Subcutaneous preadipocyte (primary cell): ENCODE results near the gene MS4A13. TPM values are rescaled to one million over a fixed set of nuclear protein-coding genes. Genes with fewer than 3 reads are reported as not detected.

Source experiments
- total RNA-seq: library from RNA; depleted of rRNA; stranded (reverse); fragments of >200 nt; gene quantifications from 2 replicates; pipeline ENCODE4 v1.2.3, GENCODE V29; 2012

The MS4A13 gene, protein sequence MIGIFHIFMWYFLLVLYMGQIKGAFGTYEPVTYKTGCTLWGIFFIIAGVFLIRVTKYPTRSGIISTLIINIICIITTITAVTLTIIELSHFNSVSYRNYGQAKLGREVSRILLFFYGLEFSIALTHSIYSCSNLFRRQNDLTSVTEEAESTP
- total RNA-seq: not detected in 2 replicates

DNA sequence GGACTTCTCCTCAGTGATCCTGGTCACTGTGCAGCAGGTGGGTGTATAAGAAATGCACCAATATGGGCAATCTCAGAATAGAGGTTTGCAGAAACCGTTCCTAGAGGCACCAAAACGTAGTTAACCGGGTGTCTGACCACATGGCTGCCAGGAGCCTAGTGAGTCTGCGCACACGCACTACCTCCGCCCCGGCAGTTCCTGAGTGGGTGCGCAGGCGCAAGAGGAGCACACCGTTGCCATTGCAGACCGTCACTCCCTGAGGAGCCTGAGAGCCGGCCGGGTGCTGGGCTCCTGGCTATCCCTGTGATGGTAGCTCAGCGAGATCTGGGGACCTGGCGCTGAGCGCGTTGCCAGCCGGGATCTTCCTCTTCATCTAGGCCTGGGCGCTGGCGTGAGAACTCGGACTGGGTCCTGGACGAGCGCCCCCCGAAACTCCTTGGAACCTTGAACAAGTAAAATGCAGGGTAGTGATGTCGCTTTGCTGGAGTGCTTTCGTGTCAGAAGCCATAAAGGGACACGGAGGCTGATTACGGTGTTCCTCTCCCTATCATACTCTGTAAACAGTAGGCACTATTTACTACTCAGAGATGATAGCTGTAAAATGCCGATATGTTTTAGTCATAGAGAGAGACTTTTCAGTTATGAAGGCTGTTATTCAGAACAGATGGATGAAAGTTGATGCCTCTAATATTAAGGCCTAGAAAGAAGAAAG lies at the start of gene MS4A13:
MS4A13 (plus strand) TSS at position 249 of the 712 bp plus-strand sequence. CDS start 2,692 bp downstream, outside the sequence.

DNA sequence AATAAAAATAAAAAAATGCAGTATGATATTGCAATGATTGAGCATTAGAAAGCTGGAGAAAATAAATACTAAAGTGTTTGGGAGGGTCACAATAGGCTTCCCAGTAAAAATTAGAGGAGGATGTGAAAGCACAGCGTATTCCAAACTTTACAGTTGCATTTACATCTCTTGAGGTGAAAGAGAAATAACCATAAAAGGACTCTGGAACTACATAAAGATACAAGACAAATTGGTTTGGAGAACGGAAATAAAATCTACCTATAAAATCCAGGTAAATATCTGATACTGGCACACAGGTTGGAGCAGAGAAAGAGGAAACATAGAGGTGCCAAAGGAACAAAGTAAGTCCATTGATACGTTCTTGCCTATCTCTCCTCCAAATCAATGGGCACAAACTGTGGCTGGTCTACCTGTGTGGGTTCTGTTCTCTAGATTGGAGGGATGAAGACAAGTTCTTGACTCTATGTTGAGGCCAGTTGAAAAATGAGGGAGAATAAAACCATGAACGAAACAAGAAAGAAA lies 22.6 kb upstream of the MS4A13 start, which contains the start of gene MS4A12:
MS4A12 (plus strand) TSS at position 291 of the 522 bp plus-strand sequence. CDS start 4,541 bp downstream, outside the sequence.

Other genes with a start within 250 kb of the MS4A13 start
- gene MS4A4A, start 234.7 kb upstream of the MS4A13 start, total RNA-seq: not detected in 2 replicates
- gene MS4A6E, start 188.1 kb upstream of the MS4A13 start, total RNA-seq: not detected in 2 replicates
- gene MS4A7, start 136.9 kb upstream of the MS4A13 start, total RNA-seq: not detected in 2 replicates
- gene MS4A14, start 118.9 kb upstream of the MS4A13 start, total RNA-seq: not detected in 2 replicates
- not detected in 2 replicates for gene MS4A5, start 85.8 kb upstream of the MS4A13 start, total RNA-seq
- gene MS4A1, start 59.5 kb upstream of the MS4A13 start, total RNA-seq: not detected in 2 replicates
- gene MS4A12, start 22.6 kb upstream of the MS4A13 start, total RNA-seq: not detected in 2 replicates
- not detected in 2 replicates for gene MS4A8, start 184.2 kb downstream of the MS4A13 start, total RNA-seq
- gene MS4A18, start 209.3 kb downstream of the MS4A13 start, total RNA-seq: not detected in 2 replicates
- not detected in 2 replicates for gene MS4A15, start 241.5 kb downstream of the MS4A13 start, total RNA-seq